NCI-H128 (cell line): Measurements from ENCODE around the gene OCA2.

Source experiments
- DNase-seq: peaks from one replicate; lab custom pipeline; 2025; ENCODE audit not compliant: unreplicated experiment; lab: John Stamatoyannopoulos, UW

OCA2 gene

DNA sequence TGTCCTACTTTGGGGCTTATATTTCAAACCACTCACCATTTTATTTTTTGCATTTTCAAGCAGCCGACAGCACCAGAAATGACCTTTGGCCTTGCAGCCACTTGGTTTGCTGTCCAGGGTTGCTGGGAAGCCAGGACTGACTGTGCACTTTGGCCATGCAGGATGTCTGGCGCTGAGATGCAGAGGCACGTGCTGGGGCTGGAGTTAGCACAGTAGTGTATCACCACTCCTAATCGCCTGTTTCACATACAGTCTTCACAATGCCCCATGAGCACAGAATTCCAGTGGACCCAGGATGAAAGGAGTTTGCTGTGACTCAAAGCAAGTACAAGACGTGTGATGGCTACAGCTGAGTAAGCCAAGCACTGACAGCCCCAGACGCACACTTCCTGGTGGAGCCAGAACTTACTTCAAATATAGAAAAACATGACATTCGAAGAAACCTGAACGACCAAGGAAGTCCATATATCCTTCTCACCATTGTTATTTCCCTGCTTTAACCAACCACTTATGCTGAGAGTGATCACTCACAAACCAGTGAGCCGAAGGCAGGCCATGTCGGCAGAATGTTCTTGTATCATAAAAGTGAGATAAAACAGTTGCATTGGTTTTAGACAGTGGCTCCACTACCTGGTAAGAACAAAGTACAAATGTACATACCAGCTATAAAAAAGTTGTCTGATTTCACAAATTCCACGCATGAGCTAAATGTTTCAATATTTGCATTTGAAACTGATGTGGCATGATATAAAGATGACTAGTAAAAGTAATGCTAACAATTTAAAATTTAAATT is 16.0 kb downstream of the OCA2 start:
- DNase-seq: no peak

DNA sequence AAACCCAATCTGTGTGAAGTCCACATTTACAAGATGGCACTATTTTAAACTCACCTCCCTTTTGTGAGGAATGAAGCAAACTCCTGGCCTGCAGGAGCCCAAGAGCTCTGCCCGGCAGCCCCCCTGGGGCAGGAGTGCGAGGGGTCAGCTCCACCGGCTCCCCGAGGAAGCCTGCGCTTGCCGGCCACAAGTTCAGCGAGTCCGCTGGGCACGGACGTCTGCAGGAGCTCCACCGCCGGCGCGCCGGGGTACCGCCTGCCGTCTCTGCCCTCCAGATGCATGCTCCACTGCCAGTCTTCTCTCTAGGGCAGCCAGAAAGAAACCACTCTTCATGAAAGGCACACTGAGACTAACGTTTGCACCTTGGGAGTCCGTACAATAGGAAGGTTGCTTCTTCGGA is 17.5 kb downstream of the OCA2 start:
- DNase-seq: no peak

DNA sequence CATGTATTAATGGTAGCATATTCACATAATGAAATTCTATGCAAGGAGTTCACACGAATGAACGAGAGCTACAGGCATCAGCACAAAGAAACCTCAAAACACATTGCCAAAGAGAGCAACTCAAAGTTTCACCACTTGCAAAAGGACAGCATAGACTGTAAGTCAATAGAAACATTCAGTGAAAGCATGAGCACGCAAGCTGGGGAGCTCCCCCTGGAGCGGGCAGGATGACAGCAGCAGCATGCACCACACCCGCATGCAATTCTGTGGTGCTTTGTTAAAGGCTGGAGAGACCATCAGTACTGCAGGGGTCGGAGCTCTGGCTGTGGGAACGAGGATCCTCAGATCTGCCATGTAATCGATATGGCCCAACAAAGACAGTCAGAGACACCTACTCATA is 18.7 kb downstream of the OCA2 start:
- no peak for DNase-seq

DNA sequence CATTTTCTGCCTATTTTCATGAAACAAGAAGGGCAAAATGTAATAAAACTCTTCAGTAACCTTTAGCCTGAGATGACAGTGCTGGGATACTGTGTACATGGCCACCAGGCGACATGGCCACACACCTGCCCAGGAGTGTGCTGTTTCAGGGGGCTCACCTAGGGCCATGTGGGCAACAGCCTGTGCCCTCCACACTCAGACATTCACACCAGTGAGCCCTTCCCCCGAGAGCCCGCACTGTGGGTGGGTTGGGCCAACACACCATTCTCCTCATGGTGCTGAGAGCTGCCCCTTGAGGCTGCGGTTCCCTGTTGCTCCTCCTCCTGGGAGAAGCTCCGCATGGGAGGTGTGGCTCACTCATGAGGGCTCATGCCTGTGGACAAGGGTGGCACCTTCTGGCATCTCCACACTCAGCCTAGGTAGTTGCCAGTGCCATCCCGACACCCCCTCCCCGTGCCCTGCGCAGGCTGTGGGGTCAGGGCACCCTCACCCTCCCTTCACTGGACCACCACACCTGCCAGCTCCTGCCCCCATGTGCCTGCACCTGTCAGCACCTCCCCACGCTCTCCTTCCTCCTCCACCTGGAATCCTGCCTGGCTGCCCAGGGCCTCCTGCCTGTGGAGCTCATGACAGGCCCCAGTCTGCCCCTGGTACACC is 19.7 kb downstream of the OCA2 start:
- no peak for DNase-seq

DNA sequence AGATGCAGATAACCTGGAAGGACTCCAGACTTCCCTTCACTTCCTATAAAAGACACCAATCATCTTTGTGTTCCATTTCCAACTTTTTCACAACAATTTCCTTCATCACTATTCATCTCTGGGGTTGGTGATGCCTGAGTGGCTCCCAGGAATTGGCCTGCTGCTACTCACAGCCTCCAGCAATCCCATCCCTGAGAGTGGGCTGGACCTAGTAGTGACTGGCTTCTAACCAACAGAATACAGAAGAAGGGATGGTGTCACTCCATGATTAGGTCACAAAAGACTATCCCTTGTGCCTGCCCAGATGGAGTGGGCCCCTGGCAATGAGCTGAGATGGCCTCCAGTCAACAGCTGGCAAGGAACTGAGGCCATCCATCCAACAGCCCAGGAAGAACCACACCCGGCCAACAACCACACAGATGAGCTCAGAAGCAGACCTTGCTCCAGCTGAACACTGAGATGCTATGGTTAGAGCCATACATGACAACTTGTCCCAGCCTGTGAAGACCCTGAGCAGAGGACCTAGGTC is 20.9 kb downstream of the OCA2 start:
- DNase-seq: no peak

DNA sequence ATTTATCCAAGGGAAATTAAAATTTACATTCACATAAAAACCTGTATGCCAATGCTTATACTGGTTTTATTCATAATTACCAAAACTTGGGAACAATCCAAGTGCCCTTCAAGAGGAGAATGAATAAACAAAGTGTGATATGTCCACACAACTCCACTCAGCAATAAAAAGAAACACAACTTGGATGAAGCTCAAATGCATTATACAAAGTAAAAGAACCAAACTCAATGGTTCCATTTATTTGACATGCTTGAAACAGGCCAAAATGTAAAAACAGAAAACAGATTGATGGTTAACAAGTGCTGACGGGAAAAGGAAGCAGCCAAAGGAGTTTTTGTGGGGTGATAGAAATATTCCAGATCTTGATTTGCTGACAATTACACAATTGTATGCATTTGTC is 23.5 kb downstream of the OCA2 start:
- DNase-seq: no peak

DNA sequence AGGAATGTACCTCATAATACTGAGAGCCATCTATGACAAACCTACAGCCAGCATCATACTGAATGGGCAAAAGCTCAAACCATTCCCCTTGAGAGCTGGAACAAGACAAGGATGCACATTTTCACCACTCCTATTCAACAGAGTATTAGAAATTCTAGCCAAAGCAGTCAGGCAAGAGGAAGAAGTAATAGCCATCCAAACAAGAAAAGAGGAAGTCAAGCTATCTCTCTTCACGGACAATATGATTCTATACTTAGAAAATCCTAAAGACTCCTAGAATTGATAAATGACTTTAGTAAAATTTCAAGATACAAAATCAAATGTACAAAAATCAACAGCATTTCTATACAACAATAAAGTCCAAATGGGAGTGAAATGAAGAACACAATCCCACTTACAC is 30.2 kb downstream of the OCA2 start:
- DNase-seq: no peak

DNA sequence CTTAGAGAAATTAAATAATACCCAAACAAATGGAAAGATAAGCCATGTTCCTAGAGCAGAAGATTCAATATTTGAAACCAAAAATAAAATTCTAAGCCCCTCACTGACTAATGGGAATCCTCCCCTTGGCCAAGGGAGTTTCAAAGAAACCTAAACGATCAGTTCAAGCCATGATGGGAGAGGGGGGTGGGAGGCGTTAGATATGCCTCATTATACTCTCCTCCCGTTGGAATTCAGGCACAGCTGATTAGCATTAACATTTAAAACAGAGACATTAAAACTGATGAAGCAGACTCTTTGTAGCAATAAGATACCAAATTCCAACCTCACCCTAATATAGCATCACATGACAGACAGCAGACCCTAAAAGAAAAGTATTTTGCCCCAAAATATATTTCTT is 32.9 kb downstream of the OCA2 start:
- DNase-seq: no peak

DNA sequence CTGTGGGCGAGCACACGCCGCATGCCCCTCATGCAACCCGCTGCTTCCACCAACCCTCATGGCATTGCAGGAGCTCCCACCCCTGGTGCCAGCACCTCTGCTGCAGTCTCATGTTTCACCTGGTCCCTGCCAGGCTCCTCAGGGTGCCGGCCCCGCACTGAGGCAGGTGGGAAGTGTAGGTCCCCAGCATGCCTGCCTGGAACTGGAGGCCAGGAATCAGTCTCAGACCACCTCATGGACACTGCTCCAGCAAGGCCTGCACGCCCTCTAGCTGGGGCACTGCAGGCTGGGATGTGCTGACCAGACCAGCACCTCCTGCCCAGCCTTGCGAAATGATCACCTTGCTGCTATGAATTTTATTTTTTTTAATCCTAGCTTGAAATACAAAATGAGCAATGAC is 39.1 kb downstream of the OCA2 start:
- no peak for DNase-seq

DNA sequence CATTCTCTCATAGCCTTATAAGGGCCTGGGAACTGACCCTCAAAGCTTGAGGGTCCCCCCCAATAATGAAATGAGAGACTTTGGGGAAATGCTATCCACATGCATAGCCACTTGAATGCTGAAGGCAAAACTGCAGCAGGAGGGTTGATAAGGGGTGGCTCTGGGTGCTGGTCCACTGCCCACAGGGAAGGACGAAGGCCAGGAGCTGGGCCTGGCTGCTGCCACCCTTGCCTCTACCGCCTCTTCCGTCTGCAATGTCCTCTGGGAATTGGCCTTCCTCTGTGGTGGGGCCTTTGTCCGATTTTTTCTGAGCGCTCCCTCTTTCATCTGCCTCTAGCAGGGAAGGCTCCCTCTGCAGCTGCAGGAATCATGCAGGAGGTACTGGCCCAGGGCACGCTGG is 41.0 kb downstream of the OCA2 start:
- DNase-seq: no peak

DNA sequence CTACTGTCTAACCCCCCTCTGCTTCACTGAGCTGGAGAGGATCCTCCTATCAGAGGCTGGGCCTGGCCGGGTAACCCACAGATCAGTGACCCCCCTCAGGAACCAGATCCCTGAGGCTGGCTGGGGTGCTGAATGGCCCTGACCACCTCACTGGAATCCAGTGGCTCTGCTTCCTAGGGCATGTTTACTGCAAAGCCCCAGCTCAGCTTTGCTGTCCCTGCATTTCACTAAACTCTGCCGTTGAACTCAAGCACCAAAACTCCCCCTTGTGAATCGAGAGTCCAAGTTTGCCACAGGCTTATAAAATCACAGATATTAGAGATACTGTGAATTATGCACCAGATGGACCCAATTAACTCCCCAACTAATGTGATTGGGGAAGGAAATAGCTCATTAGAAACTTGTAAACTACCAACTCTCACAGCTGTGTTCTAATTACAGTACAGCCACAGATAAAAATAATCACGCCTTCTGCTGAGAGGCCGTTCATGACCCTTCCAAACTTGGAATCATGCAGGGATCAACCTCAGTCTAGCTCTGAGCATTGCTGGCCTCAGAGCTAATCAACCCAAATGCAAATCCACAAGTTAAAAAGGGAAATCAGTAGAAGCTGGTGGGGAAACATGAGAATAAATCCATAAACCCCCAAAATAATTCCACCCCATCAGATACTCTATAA is 47.0 kb downstream of the OCA2 start:
- no peak for DNase-seq

DNA sequence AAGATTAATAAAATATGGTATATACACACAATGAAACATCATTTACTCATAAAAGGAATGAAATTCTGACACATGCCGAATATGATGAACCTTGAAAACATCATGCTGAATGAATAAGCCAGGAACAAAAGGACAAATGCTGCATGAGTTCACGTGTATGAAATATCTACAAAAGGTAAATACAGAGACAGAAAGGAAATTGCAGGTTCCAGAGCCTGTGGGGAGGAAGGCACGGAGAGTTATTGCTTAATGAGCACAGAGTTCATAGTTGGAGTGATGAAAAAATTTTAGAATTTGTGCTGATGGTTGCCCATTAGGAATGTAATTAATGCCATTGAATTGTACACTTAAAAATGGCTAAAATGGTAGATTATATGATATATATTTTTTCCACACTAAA is 49.5 kb downstream of the OCA2 start:
- no peak for DNase-seq

DNA sequence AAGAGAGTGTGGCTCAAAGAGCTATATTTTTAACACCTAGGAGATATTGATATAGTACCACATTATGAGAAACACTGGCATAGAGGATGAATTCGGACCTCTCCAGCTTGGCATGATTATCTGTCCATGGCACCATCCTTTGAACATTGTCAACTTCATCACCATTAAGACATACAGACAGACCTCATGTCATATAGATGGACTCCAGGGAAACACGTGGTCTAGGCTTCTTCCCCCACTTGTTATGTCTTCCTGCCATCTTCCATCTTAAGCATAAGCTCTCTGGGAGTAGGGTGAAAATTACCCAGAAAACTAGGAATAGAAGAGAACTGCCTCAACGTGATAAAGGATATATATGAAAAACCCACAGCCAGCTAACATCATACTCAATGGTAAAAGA is 51.8 kb downstream of the OCA2 start:
- DNase-seq: no peak

DNA sequence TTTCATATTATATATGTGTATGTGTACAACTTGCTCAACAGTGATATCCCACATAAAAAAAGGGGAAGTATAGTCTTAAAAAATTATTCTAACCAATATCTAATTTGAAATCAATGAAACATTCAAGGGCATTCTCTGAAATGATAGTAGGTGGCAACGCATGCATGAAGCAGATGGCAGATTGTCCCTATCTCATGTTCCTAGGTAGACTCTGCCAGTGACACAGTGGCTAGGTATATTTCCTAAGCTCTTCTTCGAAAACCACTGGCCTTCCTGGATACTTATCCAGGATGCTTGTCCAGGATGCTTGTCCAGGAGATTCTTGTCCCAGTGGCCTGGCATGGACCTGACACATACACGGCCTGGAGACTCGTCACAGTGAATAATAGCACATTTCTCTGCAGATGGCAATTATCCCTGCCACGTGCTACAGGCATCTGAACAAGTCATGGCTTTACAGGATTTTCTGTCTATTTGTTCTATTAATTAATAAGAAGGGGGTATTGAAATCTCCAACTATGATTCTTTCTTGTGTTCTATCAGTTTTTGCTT is 54.9 kb downstream of the OCA2 start:
- DNase-seq: no peak

DNA sequence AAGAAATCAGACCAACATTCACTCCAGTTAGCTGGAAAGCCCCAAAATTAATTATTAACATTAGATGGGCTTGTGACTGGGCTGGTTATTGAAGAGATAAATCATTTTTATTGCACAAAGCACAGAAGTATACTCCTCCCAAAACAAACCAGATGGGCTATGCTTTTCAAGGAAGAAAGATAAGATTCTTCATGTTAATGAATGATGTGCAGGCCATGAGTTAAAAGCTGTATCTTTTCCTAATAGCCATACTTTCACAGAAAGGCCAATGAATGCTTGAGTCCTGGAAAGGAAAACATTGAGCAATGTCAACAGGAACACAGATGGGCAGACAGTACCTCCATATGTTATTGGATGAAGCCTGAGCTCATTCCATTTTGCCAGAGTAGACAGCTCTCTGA is 55.4 kb downstream of the OCA2 start:
- no peak for DNase-seq

DNA sequence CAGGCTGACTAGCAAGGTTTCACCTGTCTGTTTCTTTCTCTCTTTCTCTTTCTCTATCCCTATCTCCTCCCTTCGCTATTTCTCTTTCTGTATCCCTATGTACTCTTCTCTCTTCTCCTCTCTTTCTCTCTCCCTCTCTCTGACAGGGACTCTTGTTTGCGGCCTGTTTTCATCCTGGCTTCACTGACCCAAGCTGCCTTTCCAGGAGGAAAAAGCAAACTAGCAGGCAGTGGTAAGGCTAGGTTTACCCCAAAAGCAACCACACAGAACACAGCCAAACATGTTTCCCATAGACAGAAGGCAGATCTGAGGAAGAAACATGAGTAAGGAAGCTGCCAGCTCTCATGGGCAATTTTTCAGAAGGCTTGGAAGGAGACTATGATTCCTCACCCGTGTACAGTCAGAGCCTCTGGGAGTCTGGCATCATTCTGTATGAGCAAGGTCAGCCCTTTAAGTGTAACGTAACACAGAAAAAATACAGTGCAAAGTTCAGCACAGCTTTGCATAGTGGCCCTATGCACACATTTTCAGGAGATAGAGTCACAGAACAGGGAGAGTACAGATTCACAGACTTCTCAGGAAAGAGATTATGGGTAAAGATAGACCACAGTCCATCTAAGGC is 61.0 kb downstream of the OCA2 start:
- DNase-seq: no peak

DNA sequence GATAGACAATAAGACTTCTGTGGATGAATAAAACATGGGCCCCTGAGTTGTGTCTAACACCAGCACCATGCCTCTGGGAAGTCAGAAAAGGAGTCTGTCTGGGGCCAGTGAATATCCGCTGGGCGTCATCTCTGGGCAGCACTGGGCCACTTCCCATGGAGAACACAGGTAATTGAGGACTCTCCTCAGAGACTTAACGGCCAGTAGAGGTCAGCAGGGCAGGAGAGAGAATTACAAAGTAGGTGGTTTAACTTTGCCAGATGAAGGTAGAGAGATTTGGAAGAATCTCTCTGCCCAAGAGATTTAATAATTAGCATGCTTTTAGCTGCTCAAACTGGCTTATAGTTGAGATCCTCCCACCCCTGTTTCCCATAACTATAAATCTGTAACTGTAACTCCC is 65.7 kb downstream of the OCA2 start:
- DNase-seq: no peak

DNA sequence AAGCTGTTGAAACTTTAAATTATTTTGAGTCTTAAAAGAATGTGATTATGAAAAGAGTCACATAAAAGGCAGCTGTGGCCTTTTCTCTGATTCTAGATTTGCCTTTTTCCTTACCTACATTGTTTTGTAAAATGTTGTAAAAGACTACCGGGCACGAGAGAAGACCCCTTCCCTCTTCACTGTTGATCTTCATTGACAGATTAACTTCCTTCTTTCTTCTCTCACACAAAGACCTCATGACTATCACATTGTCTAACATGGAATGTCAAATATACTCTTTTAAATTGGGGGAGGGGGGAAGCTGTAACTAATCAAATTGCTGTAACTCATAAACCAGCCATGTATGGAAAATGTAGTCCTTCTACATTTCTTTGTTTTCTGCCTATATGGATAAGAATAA is 68.3 kb downstream of the OCA2 start:
- no peak for DNase-seq

DNA sequence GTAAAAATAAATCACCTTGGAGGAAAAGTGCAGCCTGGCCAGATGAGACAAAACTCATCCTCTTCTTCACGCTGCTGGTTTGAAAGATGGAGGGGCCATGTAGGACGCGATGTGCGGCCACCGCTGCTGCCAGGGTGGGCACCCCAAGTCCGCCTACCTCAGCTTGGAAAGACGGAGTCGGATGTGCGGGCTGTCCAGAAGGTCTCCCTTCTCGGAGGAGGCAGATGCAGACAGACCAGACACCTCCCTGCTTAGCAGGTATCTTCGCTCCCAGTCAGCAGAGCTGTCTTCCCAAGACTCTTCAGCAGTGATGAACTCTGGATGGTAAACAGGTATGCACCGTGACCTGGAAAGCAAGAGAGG is 71.4 kb downstream of the OCA2 start:
- no peak for DNase-seq

DNA sequence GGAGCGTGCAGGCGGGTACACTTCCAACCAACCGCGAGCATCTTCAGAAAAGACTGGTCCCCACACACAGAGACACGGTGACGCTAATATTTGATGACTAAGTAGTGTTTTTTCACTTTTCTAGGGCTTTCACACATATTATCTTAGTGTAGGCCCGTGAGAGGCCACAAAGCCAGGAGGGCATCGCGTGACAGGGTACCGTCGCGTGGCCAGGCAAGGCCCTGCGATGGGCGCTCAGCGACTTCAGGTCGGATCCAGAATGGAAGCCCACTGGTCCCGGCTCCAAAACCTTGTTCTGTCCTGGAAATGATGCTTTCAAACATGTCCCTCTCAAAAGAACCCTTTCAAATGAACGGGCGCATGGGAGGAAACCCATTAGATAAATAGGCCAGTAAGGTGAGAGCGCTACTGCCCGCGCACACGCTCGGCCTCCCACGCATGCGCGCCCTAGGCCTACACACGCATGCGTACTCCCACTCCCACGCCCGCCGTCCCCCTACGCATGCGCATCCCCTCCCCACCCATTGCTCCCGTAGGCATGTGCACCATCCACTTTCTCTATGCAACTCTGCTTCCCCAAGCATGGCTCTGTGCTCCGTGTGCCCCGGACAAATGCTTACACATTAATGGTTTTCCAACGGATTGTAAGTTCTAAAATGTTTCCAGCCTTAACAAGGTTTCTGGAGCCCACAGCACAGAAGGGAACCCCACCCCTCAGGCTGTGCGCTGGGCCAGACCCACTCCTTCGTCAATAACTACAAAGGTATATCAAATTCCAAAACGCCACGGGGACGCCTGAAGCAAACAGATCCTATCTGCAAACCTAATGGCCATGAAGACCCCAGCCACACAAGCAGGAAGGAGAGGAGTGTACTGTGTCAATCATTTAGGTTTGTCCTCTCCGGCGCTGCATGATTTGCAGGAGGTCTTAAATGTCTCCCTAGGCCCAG is 72.1 kb downstream of the OCA2 start:
- no peak for DNase-seq
